Ishikawa (cell line): ENCODE data around the gene TUBA3C.

ENCODE experiments used
- CEBPB ChIP-seq: IDR thresholded peaks from 2 replicates; pipeline ENCODE4 v1.6.1; 2012
- CREB1 ChIP-seq: IDR thresholded peaks from 2 replicates; pipeline ENCODE4 v1.6.1; 2012; ENCODE audit warnings: low read depth
- EGR1 ChIP-seq: IDR thresholded peaks from 2 replicates; pipeline ENCODE4 v1.6.1; 2012
- EP300 ChIP-seq: IDR thresholded peaks from 2 replicates; pipeline ENCODE4 v1.6.1; 2012; ENCODE audit warnings: borderline replicate concordance
- FOXM1 ChIP-seq: IDR thresholded peaks from 2 replicates; pipeline ENCODE4 v1.6.1; 2012; ENCODE audit warnings: low read depth, borderline replicate concordance
- MAX ChIP-seq: IDR thresholded peaks from 2 replicates; pipeline ENCODE4 v1.6.1; 2012
- NFIC ChIP-seq: IDR thresholded peaks from 2 replicates; pipeline ENCODE4 v1.6.1; 2012
- RAD21 ChIP-seq: IDR thresholded peaks from 2 replicates; pipeline ENCODE4 v1.6.1; 2012; ENCODE audit warnings: low read depth
- REST ChIP-seq: IDR thresholded peaks from 2 replicates; pipeline ENCODE4 v1.6.1; 2012; ENCODE audit warnings: low read depth, mild to moderate bottlenecking
- TAF1 ChIP-seq: IDR thresholded peaks from 2 replicates; pipeline ENCODE4 v1.6.1; 2012; ENCODE audit warnings: low read depth, mild to moderate bottlenecking
- TCF12 ChIP-seq: IDR thresholded peaks from 2 replicates; pipeline ENCODE4 v1.6.1; 2012; ENCODE audit warnings: low read depth
- TEAD4 ChIP-seq: IDR thresholded peaks from 2 replicates; pipeline ENCODE4 v1.6.1; 2012
- USF1 ChIP-seq: IDR thresholded peaks from 2 replicates; pipeline ENCODE4 v1.6.1; 2012
- YY1 ChIP-seq: IDR thresholded peaks from 2 replicates; pipeline ENCODE4 v1.6.1; 2012; ENCODE audit warnings: low read depth
- ZBTB7A ChIP-seq: IDR thresholded peaks from 2 replicates; pipeline ENCODE4 v1.6.1; 2012; ENCODE audit warnings: low read depth

TUBA3C gene

GRCh38 chr13:19154843-19155242 lies 26.8 kb downstream of the TUBA3C start:
- TF ChIP-seq TAF1, result no peak
- TF ChIP-seq CREB1, result no peak
- no peak for TF ChIP-seq TCF12
- no peak for TF ChIP-seq TEAD4
- TF ChIP-seq NFIC, result no peak
- TF ChIP-seq YY1, result no peak
- no peak for TF ChIP-seq FOXM1
- TF ChIP-seq CEBPB, result no peak
- no peak for TF ChIP-seq EGR1
- TF ChIP-seq MAX, result no peak
- no peak for TF ChIP-seq RAD21
- no peak for TF ChIP-seq REST
- TF ChIP-seq EP300, result no peak
- no peak for TF ChIP-seq USF1
- TF ChIP-seq ZBTB7A, result no peak

GRCh38 chr13:19153782-19154450 lies 27.7 kb downstream of the TUBA3C start:
- no peak for TF ChIP-seq TCF12
- TF ChIP-seq EP300, result no peak
- TF ChIP-seq NFIC, result no peak
- no peak for TF ChIP-seq ZBTB7A
- no peak for TF ChIP-seq TEAD4
- TF ChIP-seq FOXM1, result no peak
- no peak for TF ChIP-seq TAF1
- TF ChIP-seq EGR1, result no peak

GRCh38 chr13:19152403-19152802 lies 29.2 kb downstream of the TUBA3C start:
- TF ChIP-seq ZBTB7A, result no peak
- no peak for TF ChIP-seq TCF12
- no peak for TF ChIP-seq RAD21
- no peak for TF ChIP-seq CREB1
- no peak for TF ChIP-seq EGR1
- no peak for TF ChIP-seq EP300
- no peak for TF ChIP-seq REST
- TF ChIP-seq CEBPB, result no peak
- TF ChIP-seq NFIC, result no peak
- TF ChIP-seq TEAD4, result no peak
- TF ChIP-seq FOXM1, result no peak
- TF ChIP-seq MAX, result no peak
- TF ChIP-seq TAF1, result no peak
- TF ChIP-seq USF1, result no peak
- TF ChIP-seq YY1, result no peak

- TF ChIP-seq TAF1 (no peak), USF1 (no peak)
These were observed 29.9 kb downstream of the TUBA3C start for GRCh38 chr13:19151581-19152263.

- TF ChIP-seq YY1 (no peak), CEBPB (no peak), REST (no peak), EGR1 (no peak), NFIC (no peak), TCF12 (no peak)
These were observed 30.9 kb downstream of the TUBA3C start for GRCh38 chr13:19150712-19151228.
